ENCODE measurements around the gene HAUS7.
A peak's percentile ranks its signal among the peaks of the same experiment; 100 is the strongest.

The HAUS7 gene

DNA sequence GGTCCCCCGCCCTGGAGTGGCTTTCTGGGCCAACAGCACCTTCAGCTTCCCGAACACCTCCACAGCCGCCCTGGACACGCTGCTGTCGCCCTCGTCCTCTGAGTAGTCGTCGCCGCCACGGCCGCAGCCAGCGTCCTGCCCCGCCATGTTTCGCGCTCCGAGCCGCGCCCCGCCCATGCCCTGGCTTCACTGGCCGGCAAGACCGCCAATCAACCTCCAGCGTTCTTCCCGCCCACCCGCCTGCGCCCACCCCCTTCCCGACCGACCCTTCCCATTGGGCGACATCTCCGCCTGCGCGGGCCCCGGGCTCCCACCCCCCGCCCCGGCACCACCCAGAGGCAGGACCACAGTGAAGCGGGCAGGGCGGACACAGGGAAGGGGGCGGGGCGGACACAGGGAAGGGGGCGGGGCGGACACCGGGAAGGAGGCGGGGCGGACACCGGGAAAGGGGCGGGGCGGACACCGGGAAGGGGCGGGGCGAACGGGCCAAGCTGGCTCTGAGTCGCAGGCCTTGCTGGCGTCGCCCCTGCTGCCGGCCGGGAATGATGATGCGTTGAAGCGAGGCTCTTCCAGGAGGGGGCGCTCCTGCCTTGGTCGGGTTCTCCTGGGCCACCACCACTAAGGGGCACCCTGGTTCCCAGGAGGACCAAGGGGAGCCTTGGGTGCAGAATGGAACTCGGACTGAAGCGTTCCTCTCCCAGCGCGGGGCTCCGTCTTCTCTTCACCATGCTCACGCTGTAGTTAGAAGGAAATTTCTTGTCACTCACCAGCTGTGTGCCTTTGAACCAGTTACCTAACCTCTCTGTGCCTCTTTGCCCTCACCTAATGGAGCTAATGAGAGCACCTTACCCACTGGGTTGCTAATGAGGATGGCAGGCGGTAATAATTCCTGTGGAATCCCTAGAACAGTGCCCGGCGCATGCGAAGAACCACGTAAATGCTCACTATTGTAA is at the start of gene HAUS7:
Gene HAUS7, minus strand, starts transcription at position 166 of the 953 bp plus-strand sequence. Its CDS starts 19 bp downstream, at position 147.
- peak; percentile 70 for DNase-seq (ENCODE audit: low read depth)

DNA sequence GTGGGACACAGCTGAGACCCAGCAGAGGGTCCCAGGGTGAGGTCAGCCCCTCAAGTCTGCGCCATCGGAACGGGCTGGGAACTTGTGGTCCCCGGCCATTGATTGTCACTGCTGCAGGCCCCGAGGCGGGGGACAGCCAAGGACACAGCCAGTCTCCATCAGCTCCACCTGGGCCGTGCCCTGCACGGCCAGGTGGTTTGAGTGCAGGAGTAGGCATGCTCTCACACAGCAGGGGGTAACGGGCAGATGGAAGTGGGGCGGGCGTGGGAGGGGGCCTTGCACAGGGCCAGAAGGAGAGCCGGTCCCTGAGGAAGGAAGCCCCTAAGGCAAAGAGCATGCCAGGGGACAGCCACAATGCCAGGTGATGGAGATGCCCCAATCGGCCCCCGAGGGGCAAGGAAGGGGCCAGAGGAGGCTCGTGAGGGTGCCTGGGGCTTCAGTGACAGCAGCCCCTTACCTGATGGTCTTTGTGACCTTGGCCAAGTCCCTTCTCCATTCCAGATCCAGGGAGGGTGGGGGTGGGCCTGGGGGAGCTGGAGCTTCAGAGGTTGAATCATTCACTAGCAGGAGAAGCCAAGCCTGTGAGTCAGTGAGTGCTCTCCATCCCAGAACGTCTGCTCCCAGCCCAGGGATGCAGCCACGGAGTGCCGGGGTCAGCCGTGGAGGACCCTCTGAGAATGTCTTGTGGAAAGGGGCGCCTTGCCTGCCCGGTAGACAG is 49.4 kb upstream of the HAUS7 start:
- no peak for DNase-seq (ENCODE audit: low read depth)

DNA sequence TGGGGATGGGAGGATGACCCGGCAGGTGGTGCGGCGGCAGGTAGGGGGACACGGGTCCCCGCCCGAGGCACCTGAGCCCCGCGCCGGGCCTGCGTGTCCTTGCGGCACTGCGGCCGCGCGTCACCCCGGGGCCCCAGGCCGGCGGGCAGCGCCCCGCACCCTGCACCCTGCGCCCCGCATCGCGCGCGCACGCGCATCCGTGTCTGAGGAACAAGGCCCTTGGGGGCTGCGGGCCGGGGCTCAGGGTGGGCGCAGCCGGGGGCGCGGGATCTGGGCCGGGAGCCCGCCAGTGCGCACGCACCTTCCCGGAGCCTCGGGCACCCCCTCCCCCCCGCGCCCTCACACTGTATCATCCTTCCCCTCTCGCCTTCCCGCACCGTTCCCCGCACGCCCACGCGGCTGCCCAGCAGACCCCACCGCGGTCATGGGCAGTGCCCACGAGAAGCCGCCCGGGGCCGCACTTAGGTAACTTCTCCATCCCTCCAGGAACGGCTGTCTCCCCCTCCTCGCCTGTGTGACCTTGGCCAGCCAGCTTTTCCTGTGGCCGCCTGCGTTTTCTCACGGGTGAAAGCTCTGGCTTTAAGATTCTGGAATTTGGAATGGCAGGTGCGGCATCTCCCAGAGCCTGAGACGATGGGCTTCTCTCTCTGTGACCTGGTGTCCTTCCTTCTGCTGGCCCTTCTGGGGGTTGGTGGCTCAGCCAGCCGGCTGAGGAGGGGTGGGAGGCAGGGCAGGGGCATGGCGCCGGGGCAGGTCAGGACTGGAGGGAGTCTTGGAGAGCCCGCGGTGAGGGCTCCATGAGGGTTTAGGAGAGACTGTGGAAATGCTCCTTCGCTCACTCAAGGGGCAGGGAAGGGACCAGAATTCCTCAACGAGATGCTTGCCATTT is 47.8 kb upstream of the HAUS7 start:
- DNase-seq (ENCODE audit: low read depth), result no peak

DNA sequence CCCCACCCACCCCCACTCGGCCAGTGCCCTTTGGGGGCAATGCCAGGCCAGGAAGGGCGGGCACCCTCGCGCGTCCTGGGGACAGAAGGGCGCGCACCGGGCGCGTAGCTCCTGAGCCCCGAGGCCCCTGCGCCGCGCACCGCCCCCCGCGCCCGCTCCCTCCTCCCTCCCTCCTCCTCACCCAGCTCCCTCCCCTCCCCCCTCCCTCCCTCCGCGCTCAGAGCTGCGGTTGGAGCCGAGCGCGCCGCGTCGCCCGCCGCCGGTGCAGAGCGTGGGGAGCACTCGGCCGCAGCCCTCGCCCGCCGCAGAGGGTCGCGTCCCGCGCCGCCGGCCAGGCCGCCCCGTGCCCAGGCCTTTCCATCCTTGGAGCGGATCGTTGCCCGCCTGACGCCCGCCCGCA is 47.0 kb upstream of the HAUS7 start, which contains the start of gene ATP2B3:
Gene ATP2B3, plus strand, starts transcription at position 220 of the 400 bp plus-strand sequence. CDS start 18,606 bp downstream, outside the sequence.
- DNase-seq (ENCODE audit: low read depth), result no peak

DNA sequence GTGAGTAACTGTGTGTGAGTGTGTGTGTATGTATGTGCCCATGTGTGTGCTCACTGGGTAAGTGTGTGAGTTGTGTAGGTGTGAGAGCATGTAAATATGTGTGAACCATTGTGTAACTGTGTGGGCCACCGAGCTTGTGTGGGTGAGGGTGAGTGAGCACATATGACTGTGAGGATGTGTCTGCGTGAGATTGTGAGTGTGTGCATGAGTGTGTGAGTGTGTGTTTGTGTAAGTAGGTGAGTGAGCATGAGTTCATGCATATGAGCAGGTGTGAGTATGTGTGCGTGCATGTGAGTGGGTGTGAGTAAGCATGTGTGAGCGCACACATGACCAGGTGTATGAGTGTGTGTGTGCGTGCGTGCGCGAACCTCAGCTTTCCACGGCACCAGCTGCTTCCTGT is 45.7 kb upstream of the HAUS7 start:
- no peak for DNase-seq (ENCODE audit: low read depth)

DNA sequence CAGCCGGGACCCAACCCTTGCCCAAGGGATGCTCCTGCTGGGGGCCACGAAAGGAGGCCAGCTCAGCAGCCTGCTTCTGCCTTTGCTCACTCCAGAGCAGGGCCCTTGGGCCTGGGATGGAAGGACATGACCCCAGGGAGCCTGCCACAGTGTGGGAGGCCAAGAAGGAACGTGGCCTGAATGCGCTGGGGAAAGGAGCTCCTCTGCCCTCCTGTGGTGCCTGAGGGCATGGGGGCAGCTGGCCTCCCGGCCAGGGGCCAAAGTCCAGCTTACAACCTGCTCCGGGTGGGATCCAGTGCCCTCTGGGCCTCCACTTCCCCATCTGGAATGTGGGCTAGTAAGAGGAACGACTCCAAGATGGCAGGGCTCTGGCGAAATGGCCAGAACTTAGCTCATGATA is 45.1 kb upstream of the HAUS7 start:
- DNase-seq (ENCODE audit: low read depth), result no peak

DNA sequence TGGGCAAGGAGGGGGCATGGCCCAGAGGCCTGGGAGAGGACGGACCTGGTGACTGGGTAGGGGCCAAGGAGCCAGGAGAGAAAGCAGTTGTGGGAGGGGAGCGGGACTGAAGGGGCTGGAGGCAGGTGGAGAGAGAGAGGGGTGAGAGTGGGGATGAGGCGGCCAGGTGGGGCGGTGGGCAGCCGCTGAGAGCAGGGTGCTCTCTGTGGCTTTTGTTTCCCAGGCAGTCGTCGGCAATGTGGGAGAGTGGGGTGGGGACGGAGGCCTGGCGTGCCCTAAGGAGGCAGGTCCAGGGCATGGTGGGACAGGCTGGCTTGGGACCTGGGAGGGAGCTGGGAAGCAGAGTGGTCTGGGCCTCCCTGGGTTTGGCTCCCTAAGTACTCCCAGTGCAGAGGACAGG is 43.9 kb upstream of the HAUS7 start:
- no peak for DNase-seq (ENCODE audit: low read depth)

DNA sequence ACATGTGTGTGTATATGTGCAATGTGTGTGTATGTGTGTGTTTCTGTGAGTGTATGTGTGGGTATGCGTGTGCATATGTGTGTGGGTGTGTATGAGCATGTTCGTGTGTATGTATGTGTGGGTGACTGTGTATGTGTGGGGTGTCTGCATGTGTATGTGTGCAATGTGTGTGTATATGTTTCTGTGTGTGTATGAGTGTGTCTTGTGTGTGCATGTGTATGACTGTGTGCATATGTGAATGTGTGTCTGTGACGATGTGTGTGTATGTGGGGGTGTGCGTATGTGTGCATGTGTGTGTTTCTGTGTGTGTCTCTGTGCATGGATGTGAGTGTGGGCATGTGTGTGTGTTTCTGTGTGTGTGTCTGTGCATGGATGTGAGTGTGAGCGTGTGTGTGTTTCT is 42.9 kb upstream of the HAUS7 start:
- no peak for DNase-seq (ENCODE audit: low read depth)

DNA sequence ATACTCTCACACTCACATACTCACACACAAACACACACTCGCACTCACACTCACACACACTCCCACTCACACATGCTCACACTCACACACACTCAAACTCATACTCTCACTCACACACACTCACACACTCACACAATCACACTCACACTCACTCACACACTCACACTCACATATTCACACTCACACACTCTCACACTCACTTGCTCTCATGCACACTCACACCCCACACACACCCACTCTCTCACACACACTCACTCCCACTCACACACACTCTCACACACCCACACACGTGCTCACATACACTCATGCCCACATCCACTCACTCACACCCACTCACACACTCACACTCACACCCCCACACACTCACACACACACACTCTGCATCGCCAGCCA is 42.1 kb upstream of the HAUS7 start:
- DNase-seq (ENCODE audit: low read depth), result no peak

DNA sequence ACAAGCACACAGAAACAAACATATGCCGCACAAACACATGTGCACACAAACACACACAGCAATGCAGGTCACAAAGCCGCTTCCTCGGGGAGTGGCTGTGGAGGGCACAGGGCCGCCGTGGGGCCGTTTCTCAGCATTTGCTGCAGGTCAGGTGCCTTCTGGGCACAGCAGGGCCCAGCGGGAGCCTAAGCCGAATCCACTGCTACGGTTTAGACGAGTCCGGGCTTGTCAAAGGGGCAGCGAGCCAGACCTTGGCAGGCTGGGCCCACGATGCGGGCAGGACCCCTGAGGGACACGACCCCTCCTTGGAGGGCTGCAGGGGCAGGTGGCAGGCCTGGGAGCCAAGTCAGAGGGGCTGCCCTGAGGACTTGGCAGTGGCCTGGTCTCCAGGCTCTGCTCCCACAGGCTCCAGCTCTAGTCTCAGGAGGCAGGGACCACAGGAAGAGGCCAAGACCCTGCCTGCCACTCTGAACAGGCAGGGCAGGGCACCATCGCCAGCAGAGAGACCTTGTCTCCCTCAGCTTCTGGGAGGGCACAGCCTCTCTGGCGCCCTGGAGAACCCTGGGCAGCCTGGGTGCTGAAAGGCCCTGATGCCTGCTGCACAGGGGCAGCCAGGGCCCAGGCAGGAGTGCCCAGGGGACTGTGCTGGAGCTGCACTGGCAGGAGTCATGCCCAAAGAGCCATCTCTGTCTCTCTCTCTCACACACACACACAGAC is 41.6 kb upstream of the HAUS7 start:
- no peak for DNase-seq (ENCODE audit: low read depth)

DNA sequence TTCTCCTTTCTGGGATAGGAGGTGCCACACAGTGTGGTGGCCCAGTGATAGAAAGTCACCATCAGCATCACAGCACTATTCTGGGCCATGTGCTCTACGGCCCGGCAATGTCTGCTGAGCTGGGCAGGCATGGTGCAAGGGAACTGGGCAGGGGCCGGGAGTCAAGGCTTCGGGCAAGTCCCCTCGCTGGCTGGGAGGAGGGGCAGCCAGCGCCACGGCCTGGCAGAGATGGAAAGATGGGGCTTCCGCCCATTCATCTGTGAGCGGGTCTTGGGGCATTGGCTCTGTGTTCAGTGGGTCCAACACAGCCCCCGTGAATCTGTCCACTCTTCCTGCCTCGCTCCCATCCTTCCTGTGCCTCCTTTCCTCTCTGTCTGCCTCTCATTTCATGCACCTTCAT is 40.0 kb upstream of the HAUS7 start:
- DNase-seq (ENCODE audit: low read depth), result no peak

DNA sequence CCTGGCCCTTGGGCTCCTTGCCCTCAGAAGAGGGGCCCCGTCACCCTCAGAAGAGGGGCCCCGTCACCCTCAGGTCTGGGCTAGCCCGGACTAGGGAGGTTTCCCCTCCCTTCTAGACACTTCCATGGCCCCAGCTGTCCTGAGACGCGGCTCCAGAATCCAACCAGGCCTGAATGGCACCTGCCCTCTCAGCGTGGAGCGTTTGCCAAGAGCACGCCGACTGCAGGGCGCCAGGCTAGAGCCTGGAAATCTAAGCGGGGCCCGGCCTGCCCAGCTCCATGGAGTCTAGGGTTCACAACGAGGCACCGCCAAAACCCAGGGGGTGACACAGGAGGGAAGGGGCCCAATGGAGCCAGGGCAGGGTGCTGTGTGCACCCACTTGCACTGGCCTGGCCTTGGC is 39.2 kb upstream of the HAUS7 start:
- no peak for DNase-seq (ENCODE audit: low read depth)

DNA sequence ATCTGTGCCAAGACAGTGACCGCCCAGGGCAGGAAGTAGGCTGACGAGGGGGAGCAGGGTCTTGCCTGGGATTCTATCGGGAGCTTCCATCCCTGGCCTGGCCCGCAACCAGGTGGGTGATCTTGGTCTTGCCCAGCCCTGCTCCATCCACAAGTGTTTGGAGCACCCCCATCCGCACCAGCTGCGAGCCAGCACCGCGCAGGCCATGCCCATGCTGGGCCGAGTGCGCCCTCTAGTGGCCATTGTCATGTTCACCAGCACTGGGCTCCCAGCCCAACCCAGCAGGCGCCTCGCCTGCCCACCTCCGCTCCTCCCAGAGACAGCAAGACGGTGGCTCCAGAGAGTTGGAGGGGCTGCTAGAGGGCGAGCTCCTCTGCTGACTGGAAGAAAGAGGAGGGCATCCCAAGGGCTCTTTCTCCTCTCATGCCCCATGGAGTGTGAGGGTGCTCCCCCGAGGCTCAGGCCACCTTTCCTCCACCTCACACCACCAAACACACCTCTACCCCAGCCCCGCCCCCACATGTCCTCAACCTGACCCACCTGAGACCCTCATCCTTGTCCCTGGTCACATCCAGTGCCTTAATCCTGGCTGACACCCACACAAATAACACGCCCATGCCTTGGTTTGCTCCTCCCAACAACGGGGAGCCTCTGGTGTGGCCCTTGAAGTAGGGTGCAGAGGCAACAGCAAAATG is 37.3 kb upstream of the HAUS7 start:
- peak; percentile 65 for DNase-seq (ENCODE audit: low read depth)

DNA sequence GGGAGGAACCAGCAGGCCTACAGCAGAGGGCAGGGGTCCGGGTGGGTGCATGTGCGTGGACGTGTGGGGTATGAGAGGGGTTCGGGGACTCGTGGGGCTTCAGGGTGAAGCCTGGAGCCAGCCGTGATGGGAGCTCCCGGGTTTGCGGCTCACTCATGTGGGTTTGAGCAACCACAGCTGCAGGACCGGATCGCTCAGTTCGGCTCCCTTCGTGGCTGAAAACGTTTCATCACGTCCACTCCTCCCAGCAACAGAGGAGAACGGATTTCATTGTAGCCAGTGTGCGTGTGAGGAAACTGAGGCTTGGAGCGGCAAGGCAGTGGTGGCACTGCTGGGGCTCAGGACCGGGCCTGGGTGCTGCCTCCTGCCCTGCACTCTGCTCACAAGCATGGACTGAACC is 35.0 kb upstream of the HAUS7 start:
- DNase-seq (ENCODE audit: low read depth), result no peak

DNA sequence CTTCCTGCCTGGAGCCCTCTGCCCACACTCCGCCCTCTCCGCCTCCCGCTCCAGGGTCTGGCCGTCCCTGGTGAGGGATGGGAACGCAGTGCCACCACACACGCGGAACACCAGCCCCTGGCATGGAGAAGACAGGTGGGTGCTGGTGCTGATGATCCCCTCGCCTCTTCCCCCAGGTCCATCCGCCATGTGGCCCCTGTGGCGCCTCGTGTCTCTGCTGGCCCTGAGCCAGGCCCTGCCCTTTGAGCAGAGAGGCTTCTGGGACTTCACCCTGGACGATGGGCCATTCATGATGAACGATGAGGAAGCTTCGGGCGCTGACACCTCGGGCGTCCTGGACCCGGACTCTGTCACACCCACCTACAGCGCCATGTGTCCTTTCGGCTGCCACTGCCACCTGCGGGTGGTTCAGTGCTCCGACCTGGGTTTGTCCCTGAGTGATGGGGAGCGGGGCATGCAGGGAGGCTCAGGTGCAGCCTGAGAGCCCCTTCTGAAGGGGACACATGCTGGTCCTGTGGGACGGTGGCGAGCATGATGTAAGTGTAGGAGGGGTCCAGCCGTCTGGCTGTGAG is 34.2 kb upstream of the HAUS7 start:
- DNase-seq (ENCODE audit: low read depth), result no peak

DNA sequence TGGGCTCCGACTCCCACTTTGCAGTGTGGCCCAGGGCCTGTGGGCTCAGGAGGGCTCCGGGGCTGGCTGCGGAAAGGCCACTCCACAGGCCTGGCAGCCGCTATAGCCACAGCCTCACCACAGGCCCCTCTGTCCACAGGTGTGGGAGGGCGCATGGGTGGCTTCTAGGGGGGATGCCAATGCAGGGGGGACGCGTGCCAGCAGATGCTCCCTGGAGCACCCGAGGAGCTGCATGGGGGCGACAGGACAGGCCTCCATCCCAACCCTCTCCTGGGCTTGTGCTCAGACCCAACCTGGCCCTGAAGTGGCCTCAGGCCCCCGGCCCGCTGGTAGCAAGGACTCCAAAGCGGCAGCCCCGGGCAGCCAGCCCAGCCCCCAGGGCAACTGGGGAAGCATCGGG is 32.4 kb upstream of the HAUS7 start:
- DNase-seq (ENCODE audit: low read depth), result no peak

DNA sequence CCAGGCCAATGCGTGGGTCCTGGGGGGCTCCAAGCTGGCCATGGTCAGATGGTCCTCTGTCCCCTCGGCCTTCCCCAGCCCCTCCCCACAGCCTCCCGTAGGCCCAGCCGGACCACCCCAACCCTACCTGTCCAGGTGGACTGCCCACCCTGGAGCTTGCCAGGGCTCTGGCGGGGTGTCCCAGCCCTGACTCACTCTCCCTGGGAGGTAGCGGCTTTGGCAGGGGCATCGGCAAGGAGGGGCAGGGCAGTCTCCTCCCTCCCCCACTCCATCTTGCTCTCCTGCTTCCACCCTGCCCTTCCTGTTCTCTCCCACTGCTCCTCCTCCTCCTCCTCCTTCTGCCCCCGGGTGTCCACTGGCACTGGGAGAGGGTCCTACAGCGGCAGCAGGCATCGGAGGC is 31.8 kb upstream of the HAUS7 start:
- no peak for DNase-seq (ENCODE audit: low read depth)

DNA sequence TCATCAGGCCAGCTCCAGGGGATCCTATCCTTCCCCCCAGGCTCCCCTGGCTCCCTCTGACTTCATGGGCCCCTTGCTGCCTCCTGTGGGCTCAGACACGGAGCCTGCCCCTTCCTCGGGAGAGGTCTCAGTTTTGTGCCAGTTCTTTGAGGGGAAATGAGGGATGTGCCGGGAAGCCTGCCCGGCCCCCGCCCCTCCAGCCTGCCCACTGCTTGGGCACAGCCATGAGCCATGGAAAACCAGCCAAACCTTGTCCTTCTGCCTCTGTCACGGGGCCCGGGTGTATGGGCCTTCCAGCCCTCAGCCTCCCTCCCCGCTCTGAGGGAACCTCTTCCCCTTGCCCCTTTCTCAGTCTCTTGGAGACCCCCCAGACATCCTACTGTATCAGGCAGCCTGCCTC is 31.2 kb upstream of the HAUS7 start:
- no peak for DNase-seq (ENCODE audit: low read depth)

DNA sequence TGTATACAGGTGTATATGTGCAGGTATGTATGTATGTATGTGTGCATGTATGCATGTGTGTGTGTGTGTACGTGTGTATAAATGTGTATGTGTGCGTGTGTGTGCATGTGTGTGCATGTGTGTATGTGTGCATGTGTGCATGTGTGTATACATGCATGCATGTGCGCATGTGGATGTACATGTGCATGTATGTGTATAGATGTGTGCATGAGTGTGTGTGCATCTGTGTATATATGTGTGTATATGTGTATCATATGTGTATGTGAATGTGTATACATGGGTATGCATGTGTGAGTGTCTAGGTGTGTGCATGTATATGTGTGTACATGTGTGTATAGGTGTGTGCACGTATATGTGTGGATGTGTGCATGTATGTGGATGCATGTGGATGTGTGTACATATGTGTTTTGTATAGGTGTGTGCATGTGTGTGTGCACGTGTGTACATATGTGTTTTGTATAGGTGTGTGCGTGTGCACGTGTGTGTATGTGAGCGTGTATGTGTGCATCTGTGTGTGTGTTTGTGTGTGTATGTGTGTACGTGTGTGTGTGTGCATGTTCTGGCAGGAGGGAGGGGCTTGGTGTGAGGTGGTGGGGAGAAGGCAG is 30.4 kb upstream of the HAUS7 start:
- no peak for DNase-seq (ENCODE audit: low read depth)

DNA sequence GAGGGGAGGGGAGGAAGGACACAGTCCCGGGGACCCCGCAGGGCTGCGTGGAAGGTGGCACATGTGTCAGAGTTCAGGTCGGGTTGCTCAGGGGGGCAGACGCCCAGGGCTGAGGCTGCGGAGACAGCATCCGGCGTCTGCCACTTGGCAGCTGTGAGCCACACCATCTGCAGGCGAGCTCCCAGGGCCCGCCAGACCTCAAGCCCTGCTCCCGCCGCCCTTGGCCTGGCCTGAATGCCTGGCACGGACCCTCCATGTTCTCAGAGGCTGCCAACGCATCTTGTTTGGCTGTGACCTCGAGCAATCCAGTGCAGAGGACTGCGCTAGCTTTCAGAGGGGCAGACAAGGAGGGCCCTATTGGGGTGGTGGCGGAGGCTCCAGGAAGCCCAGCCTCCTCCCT is 29.5 kb upstream of the HAUS7 start:
- no peak for DNase-seq (ENCODE audit: low read depth)
